GM12878 (cell line): Measurements from ENCODE around the gene GPR107. TPM values are rescaled to one million over a fixed set of nuclear protein-coding genes. Genes with fewer than 3 reads are reported as not detected.

Experiments used
- ATAC-seq: fragments of 200-7000 bp; cut with Tn5 transposase; 3 replicates; pipeline ENCODE4 v1.9.1; 2020; ENCODE audit warnings: mild to moderate bottlenecking, moderate library complexity
- BruUV-seq: library from RNA; stranded (reverse); fragments of 400-500 nt; replicated peaks from 2 replicates; lab custom pipeline; 2021; lab: Mats Ljungman, UMichigan
- CTCF ChIA-PET: fragments of 300-600 bp; sonication (Branson Sonifier 250); formaldehyde crosslinking; extraction: SDS; loops from one replicate; lab custom pipeline; 2021; ENCODE audit warnings: inconsistent platforms; lab: Yijun Ruan, JAX
- POLR2A ChIA-PET: fragments of 350-600 bp; formaldehyde crosslinking; extraction: SDS; loops from one replicate; lab custom pipeline; 2021; ENCODE audit warnings: inconsistent platforms; lab: Charles Lee
- RAD21 ChIA-PET: fragments of 300-600 bp; sonication (Branson Sonifier 250); formaldehyde crosslinking; loops from one replicate; lab custom pipeline; 2023; ENCODE audit warnings: antibody characterized with exemption; ENCODE audit not compliant: unreplicated experiment; lab: Charles Lee
- SMC1A ChIA-PET: fragments of 300-600 bp; sonication (Branson Sonifier 250); formaldehyde crosslinking; loops from one replicate; lab custom pipeline; 2023; ENCODE audit not compliant: unreplicated experiment, uncharacterized antibody; lab: Charles Lee
- DNase-seq: peaks from one replicate; pipeline ENCODE4 v3.0.0-alpha.2; 2011; ENCODE audit warnings: low read depth, low spot score
- FAIRE-seq: peaks from 3 replicates; lab custom pipeline; 2011; peaks lifted over from hg19 to GRCh38; lab: Jason Lieb, UNC
- H2AFZ ChIP-seq: 2 replicates; pipeline ENCODE4 v1.6.0; 2011; ENCODE audit warnings: low read depth, low read length, control low read depth; ENCODE audit not compliant: control insufficient read depth
- H3K27ac ChIP-seq: 2 replicates; pipeline ENCODE4 v1.5.1; 2011; ENCODE audit warnings: control low read depth; ENCODE audit not compliant: control insufficient read depth, insufficient read depth
- H3K27me3 ChIP-seq, 2 experiments: replicated peaks in 1 of 2; 2 replicates each; pipeline versions ENCODE4 v1.6.0 to v1.6.1; 2011; ENCODE audit warnings: low read length in 1 of 2; ENCODE audit not compliant: control insufficient read depth in 2 of 2, insufficient read depth in 2 of 2
- H3K36me3 ChIP-seq, 2 experiments: 2 replicates each; pipeline ENCODE4 v1.5.1; 2011; ENCODE audit warnings: low read length in 1 of 2; ENCODE audit not compliant: control insufficient read depth in 2 of 2, insufficient read depth in 2 of 2
- H3K4me1 ChIP-seq: 2 replicates; pipeline ENCODE4 v1.6.1; 2011; ENCODE audit warnings: mild to moderate bottlenecking, low read length, moderate library complexity, mixed read lengths; ENCODE audit not compliant: control insufficient read depth, insufficient read depth
- H3K4me2 ChIP-seq: 2 replicates; pipeline ENCODE4 v1.6.0; 2011; ENCODE audit warnings: control low read depth; ENCODE audit not compliant: control insufficient read depth, insufficient read depth
- H3K4me3 ChIP-seq: fragments of 200-600 bp; sonication (generic); 2 replicates; pipeline ENCODE4 v1.5.1; 2016
- H3K79me2 ChIP-seq: 2 replicates; pipeline ENCODE4 v1.6.0; 2011; ENCODE audit warnings: low read length; ENCODE audit not compliant: control insufficient read depth, insufficient read depth
- H3K9ac ChIP-seq: 2 replicates; pipeline ENCODE4 v1.8.0; 2011; ENCODE audit warnings: low read length, control low read depth, mixed read lengths; ENCODE audit not compliant: control insufficient read depth, insufficient read depth
- H3K9me3 ChIP-seq: replicated peaks from 3 replicates; pipeline ENCODE4 v1.5.1; 2011; ENCODE audit warnings: mild to moderate bottlenecking, low read length; ENCODE audit not compliant: control insufficient read depth, insufficient read depth
- H4K20me1 ChIP-seq: 2 replicates; pipeline ENCODE4 v1.6.0; 2011; ENCODE audit not compliant: control insufficient read depth, insufficient read depth
- ASH2L ChIP-seq: fragments of 300-600, 200-600 bp; sonication (generic); IDR thresholded peaks from 2 replicates; pipeline ENCODE4 v1.6.1; 2017; ENCODE audit warnings: low read depth, mild to moderate bottlenecking, borderline replicate concordance
- CEBPB ChIP-seq, 2 experiments: fragments of 150-350 bp in 1 of 2; IDR thresholded peaks; 2 replicates each; pipeline ENCODE4 v1.6.1; 2012 to 2014; ENCODE audit warnings: low read depth in 2 of 2, low read length in 2 of 2, borderline replicate concordance in 1 of 2, inconsistent platforms in 1 of 2
- DPF2 ChIP-seq: fragments of 450-650 bp; IDR thresholded peaks from 2 replicates; pipeline ENCODE4 v1.6.1; 2017; ENCODE audit warnings: mild to moderate bottlenecking
- E4F1 ChIP-seq: fragments of 450-650 bp; IDR thresholded peaks from 2 replicates; pipeline ENCODE4 v1.6.1; 2018; ENCODE audit warnings: borderline replicate concordance, mild to moderate bottlenecking; ENCODE audit not compliant: partially characterized antibody
- ESRRA ChIP-seq: IDR thresholded peaks from 2 replicates; pipeline ENCODE4 v1.6.1; 2012; ENCODE audit warnings: mild to moderate bottlenecking, low read length, improper control_type of control experiment
- EZH2 ChIP-seq: IDR thresholded peaks from 2 replicates; pipeline ENCODE4 v1.6.1; 2012; ENCODE audit warnings: low read depth, mild to moderate bottlenecking, control low read depth, inconsistent platforms, low read length, borderline replicate concordance; ENCODE audit not compliant: control insufficient read depth
- FOXK2 ChIP-seq: fragments of 450-650 bp; IDR thresholded peaks from 2 replicates; pipeline ENCODE4 v1.6.1; 2017; ENCODE audit warnings: mild to moderate bottlenecking, moderate library complexity
- FOXM1 ChIP-seq: IDR thresholded peaks from 2 replicates; pipeline ENCODE4 v1.6.1; 2012; ENCODE audit warnings: low read depth, mild to moderate bottlenecking, inconsistent platforms, low read length, moderate library complexity
- GATAD2B ChIP-seq: fragments of 450-650 bp; conservative IDR thresholded peaks from 2 replicates; pipeline ENCODE4 v1.6.1; 2017; ENCODE audit warnings: low read depth, mild to moderate bottlenecking, moderate library complexity
- HSF1 ChIP-seq: fragments of 150-350 bp; IDR thresholded peaks from 2 replicates; pipeline ENCODE4 v1.6.1; 2014; ENCODE audit warnings: mild to moderate bottlenecking, low read depth, low read length
- MXI1 ChIP-seq: fragments of 150-350 bp; IDR thresholded peaks from 2 replicates; pipeline ENCODE4 v1.6.1; 2011; ENCODE audit warnings: low read depth, mild to moderate bottlenecking, inconsistent platforms, low read length, improper control_type of control experiment
- POLR2A ChIP-seq: IDR thresholded peaks from 2 replicates; pipeline ENCODE4 v1.6.1; 2011; ENCODE audit warnings: low read depth, mild to moderate bottlenecking, low read length
- POLR2AphosphoS2 ChIP-seq: IDR thresholded peaks from 2 replicates; pipeline ENCODE4 v1.6.1; 2011; ENCODE audit warnings: low read depth, mild to moderate bottlenecking, low read length, improper control_type of control experiment, moderate library complexity
- RUNX3 ChIP-seq: IDR thresholded peaks from 2 replicates; pipeline ENCODE4 v1.6.1; 2012; ENCODE audit warnings: low read length, inconsistent platforms
- SIN3A ChIP-seq: IDR thresholded peaks from 2 replicates; pipeline ENCODE4 v1.6.1; 2012; ENCODE audit warnings: low read depth, low read length, improper control_type of control experiment
- YY1 ChIP-seq: IDR thresholded peaks from 2 replicates; pipeline ENCODE4 v1.6.1; 2011; ENCODE audit warnings: low read depth, mild to moderate bottlenecking, low read length
- ZBED1 ChIP-seq: IDR thresholded peaks from 2 replicates; pipeline ENCODE4 v1.6.1; 2016; ENCODE audit warnings: borderline replicate concordance
- WGBS: methylation state at CpG from one replicate; pipeline ENCODE4 v1.1.6; 2016; ENCODE audit warnings: low lambda C conversion rate; ENCODE audit not compliant: insufficient replicate concordance, insufficient coverage; ENCODE audit errors: missing lambda C conversion rate; 5-methylcytosine and 5-hydroxymethylcytosine counted together
- in situ Hi-C: fragments of 300-500 bp; cut with MboI; formaldehyde crosslinking; loops from 9 replicates; pipeline ENCODE4 v1.14.3; 2018; ENCODE audit warnings: mixed read lengths
- intact Hi-C: fragments of 100-400 bp; cut with micrococcal nuclease; formaldehyde crosslinking; loops from one replicate; pipeline ENCODE4 v1.14.2; 2022; ENCODE audit not compliant: unreplicated experiment
- polyA plus RNA-seq, 11 experiments: library from polyadenylated mRNA; depleted of rRNA in 4 of 11; unstranded in 6 of 11; stranded (reverse) in 5 of 11; fragments of >200 nt; fragmentation: Nextera tagmentation in 4 of 11; fragmentation: Illumina TruSeq in 1 of 11; extraction: Ambion mirVana in 4 of 11; extraction: Trizol in 1 of 11; gene quantifications; 1 replicate in 1 of 11; 2 replicates in 10 of 11; pipeline versions ENCODE4 v1.2.1 to v1.2.3, GENCODE V29; 2011 to 2016; ENCODE audit warnings: inconsistent platforms in 2 of 11, missing spikeins in 2 of 11, low read depth in 1 of 11
- total RNA-seq, 4 experiments: library from RNA; depleted of rRNA in 3 of 4; stranded (reverse); fragments of >200 nt in 3 of 4; fragmentation: Illumina TruSeq in 1 of 4; extraction: Trizol in 1 of 4; gene quantifications; 2 replicates each; pipeline versions ENCODE4 v1.2.1 to v1.2.3, GENCODE V29; 2013 to 2021

Gene GPR107
- total and polyA plus RNA-seq, 10 of the 15 experiments (the other 5 are each of a cell fraction or from before 2014, with no cell fraction given), result 2.7 to 21.4 (median 10.6) TPM

GRCh38 chr9:130155647-130156046 lies 101.9 kb downstream of the GPR107 start:
- ChIA-PET SMC1A (no interaction called here), POLR2A (no interaction called here), RAD21 (no interaction called here), CTCF (no interaction called here)
- TF ChIP-seq FOXM1 (no peak), ZBED1 (no peak), SIN3A (no peak), YY1 (no peak)
- Histone ChIP-seq H3K79me2 (no peaks in the 10 kb centered on the region), H3K4me3 (no peak overlapping the region), H3K4me2 (no peak overlapping the region), H3K36me3 (no peaks in the 10 kb centered on the region), H2AFZ (no peak overlapping the region), H3K9me3 (no peaks in the 10 kb centered on the region), H3K4me1 (no peaks in the 10 kb centered on the region), H4K20me1 (no peaks in the 10 kb centered on the region), H3K9ac (no peak overlapping the region), H3K27ac (no peak overlapping the region), H3K27me3 (no peaks in the 10 kb centered on the region; a peak in 1 of 4 replicates)
- in situ Hi-C loops (no loop called here), intact Hi-C loops (no loop called here)
- FAIRE-seq, result no peak
- DNase-seq, result no peak
- WGBS, result 73% methylated on average over 12 of the region's 12 CpGs
- no peak for ATAC-seq
- no TSS peak for BruUV-seq

GRCh38 chr9:130156672-130157071 lies 103.0 kb downstream of the GPR107 start:
- DNase-seq (no peak), ATAC-seq (no peak), FAIRE-seq (no peak)
- in situ Hi-C loops (no loop called here), intact Hi-C loops (no loop called here)
- Histone ChIP-seq H2AFZ (no peak overlapping the region), H3K9ac (no peak overlapping the region), H3K4me1 (no peaks in the 10 kb centered on the region), H3K4me2 (no peak overlapping the region), H4K20me1 (no peaks in the 10 kb centered on the region), H3K79me2 (no peaks in the 10 kb centered on the region), H3K27me3 (no peaks in the 10 kb centered on the region; a peak in 1 of 4 replicates), H3K4me3 (no peak overlapping the region), H3K36me3 (no peaks in the 10 kb centered on the region), H3K9me3 (no peaks in the 10 kb centered on the region), H3K27ac (no peak overlapping the region)
- 39% methylated on average over 6 of the region's 6 CpGs for WGBS
- ChIA-PET RAD21 (no interaction called here), CTCF (interaction anchor here (0.9 to 1.3 kb wide), 3 partner anchors 8 to 80 kb away, joined by 3 read pairs; no protein-coding TSS in a partner anchor), SMC1A (no interaction called here), POLR2A (no interaction called here)
- no TSS peak for BruUV-seq
- TF ChIP-seq EZH2 (no peak), ESRRA (no peak), FOXK2 (no peak), POLR2A (no peak), HSF1 (no peak), RUNX3 (no peak), POLR2AphosphoS2 (no peak), E4F1 (no peak), GATAD2B (no peak), DPF2 (no peak), ASH2L (no peak), MXI1 (no peak), CEBPB (IDR thresholded peaks at IDR 0.05; ENCODE audit: borderline replicate concordance in 1 of 2, low read depth in 2 of 2, low read length in 2 of 2) (no peak)
